Measurements from ENCODE around the gene PPP5C. TPM values are rescaled to one million over a fixed set of nuclear protein-coding genes. Genes with fewer than 3 reads are reported as not detected.
"Not testable (repeated sequence)": the region's sequence is repeated elsewhere in the genome, so short reads cannot be mapped to it uniquely, and the experiment has no call there.

Gene PPP5C
- total RNA-seq, 4 donors from 2014 or later, result 70.5 to 132 (median 88.8) TPM

DNA sequence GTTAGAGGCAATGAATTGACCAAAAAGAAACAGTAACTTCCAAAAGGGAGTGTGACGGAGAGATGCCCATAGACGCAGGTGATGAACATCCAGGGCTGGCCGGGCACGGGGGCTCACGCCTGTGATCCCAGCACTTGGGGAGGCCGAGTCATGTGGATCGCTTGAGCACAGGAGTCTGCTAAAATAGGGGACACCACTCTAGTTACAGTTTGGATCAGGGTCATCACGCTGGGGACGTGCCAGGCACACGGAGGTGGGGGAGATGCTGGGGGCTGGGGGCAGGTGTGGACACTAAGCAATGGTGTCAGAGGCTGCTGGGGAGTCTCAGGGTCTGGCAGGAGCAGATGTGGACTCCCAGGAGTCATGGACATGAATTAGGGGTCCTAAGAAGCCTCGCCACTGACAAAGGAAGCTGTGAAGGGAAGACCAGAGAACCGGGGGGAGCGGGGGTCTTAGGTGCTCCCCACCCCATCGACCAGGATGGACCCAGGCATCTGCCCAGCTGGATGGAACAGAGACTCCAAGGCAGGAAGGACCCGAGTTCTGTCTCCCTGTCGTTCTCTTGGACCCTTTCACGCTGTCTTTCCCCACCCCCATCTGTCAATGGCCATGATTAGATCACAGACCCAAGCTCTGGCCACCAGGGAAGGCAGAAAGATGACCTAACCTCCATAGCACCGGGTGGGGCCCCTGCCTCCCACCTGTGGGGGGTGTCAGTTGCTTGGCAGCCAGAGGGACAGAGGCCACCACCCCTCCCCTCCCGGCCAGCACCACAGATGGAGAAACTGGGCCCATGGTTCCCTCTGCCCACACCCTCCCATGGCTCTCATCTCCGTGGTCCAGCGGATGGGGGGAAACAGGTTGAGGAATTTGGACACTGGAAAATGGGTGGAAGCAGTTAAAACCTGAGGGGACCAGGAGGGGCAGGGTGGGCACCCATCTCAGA is 46.8 kb downstream of the PPP5C start:
- WGBS, 2 donors, result 75 to 76% methylated on average over 20 of the region's 21 CpGs
- DNase-seq (ENCODE audit: low spot score in 2 of 2), result no peak
- H3K4me3 ChIP-seq, result no peak overlapping the region
- H3K27me3 ChIP-seq, result peaks cover 0 to 8% of the 10 kb centered on the region in 2 donors
- peaks cover 0 to 22% (median 3%) of the 10 kb centered on the region in 4 donors for H3K4me1 ChIP-seq
- TF ChIP-seq POLR2A (IDR thresholded peaks at IDR 0.05), result no peak
- no peak for TF ChIP-seq EP300 (IDR thresholded peaks at IDR 0.05)
- TF ChIP-seq, protein P1, sequence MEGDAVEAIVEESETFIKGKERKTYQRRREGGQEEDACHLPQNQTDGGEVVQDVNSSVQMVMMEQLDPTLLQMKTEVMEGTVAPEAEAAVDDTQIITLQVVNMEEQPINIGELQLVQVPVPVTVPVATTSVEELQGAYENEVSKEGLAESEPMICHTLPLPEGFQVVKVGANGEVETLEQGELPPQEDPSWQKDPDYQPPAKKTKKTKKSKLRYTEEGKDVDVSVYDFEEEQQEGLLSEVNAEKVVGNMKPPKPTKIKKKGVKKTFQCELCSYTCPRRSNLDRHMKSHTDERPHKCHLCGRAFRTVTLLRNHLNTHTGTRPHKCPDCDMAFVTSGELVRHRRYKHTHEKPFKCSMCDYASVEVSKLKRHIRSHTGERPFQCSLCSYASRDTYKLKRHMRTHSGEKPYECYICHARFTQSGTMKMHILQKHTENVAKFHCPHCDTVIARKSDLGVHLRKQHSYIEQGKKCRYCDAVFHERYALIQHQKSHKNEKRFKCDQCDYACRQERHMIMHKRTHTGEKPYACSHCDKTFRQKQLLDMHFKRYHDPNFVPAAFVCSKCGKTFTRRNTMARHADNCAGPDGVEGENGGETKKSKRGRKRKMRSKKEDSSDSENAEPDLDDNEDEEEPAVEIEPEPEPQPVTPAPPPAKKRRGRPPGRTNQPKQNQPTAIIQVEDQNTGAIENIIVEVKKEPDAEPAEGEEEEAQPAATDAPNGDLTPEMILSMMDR (IDR thresholded peaks at IDR 0.05), result no peak
- H3K27ac ChIP-seq, result no peak overlapping the region
- no peaks in the 10 kb centered on the region for H3K9me3 ChIP-seq
- H3K36me3 ChIP-seq, result peaks cover 6 to 52% (median 7%) of the 10 kb centered on the region in 3 donors

DNA sequence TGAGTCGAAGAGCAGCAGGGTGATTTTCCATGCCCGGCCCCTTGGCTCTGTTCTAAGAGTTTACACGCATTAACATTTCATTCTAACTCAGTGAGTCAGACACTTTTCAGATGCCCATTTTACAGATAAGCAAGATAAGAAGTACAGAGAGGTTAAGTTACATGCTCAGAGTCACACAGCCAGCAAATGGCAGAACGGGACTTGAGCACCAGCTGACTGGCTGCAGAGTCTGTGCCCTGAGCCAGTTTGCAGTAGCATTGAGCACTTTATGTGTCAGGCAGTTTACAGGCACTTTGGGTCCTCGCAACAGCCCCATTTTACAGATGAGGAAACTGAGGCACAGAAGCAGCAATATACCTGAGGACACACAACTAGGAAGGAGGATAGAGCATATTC is 47.5 kb downstream of the PPP5C start:
- Histone ChIP-seq H3K27ac (no peak overlapping the region), H3K27me3 (peaks cover 0 to 12% of the 10 kb centered on the region in 2 donors), H3K9me3 (no peaks in the 10 kb centered on the region), H3K36me3 (peaks cover 6 to 46% (median 6%) of the 10 kb centered on the region in 3 donors), H3K4me3 (no peak overlapping the region), H3K4me1 (peaks cover 0 to 22% (median 3%) of the 10 kb centered on the region in 4 donors)
- DNase-seq (ENCODE audit: low spot score in 2 of 2), result no peak
- TF ChIP-seq, protein P1 (IDR thresholded peaks at IDR 0.05), result no peak
- TF ChIP-seq POLR2A (IDR thresholded peaks at IDR 0.05) (no peak), EP300 (IDR thresholded peaks at IDR 0.05) (no peak)
- WGBS, 2 donors, result 83 to 91% methylated on average over 5 of the region's 5 CpGs

DNA sequence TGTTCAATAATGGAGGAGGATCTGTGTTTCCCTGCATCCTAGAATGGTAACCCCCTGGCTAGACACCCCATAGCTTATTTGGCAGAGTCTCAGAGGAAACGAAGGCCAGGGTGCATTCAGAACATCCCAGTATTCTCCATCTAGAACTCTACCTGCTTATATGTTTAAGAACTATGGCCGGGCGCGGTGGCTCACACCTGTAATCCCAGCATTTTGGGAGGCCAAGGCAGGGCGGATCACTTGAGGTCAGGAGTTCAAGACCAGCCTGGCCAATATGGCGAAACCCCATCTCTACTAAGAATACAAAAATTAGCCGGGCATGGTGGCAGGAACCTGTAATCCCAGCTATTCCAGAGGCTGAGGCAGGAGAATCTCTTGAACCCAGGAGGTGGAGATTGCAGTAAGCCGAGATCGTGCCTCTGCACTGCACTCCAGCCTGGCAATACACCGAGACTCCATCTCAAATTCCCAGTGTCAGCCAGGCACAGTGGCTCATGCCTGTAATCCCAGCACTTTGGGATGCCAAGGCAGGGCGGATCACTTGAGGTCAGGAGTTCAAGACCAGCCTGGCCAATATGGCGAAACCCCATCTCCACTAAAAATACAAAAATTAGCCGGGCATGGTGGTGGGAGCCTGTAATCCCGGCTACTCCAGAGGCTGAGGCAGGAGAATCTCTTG is 51.1 kb downstream of the PPP5C start:
- not testable (repeated sequence) for H3K27ac ChIP-seq; H3K9me3 ChIP-seq; DNase-seq (ENCODE audit: low spot score in 2 of 2); H3K4me3 ChIP-seq; H3K4me1 ChIP-seq
- WGBS, 2 donors, result 80 to 81% methylated on average over 14 of the region's 14 CpGs
- Histone ChIP-seq H3K27me3 (peaks cover 0 to 34% of the 10 kb centered on the region in 2 donors), H3K36me3 (peaks cover 0 to 10% (median 0%) of the 10 kb centered on the region in 3 donors)

DNA sequence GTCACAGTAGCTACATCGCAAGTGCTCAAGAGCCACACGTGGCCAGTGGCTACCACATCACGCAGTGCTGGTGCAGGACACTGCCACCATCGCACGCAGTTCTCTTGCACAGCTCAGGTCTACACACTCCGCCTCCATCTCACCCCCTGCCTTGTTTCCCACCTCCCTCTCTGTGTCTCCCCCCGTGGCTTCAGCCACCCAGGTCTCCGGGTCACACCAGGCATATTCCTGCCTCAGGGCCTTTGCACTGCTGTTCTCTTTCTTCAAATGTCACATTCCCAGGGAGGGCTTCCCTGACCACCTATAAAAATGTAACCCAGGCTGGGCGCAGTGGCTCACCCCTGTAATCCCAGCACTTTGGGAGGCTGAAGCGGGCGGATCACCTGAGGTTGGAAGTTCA is 55.8 kb downstream of the PPP5C start:
- Histone ChIP-seq H3K36me3 (no peaks in the 10 kb centered on the region), H3K27me3 (peaks cover 0 to 80% of the 10 kb centered on the region in 2 donors), H3K27ac (no peak overlapping the region), H3K4me1 (peaks cover 0 to 26% (median 10%) of the 10 kb centered on the region in 4 donors), H3K4me3 (no peak overlapping the region), H3K9me3 (no peaks in the 10 kb centered on the region)
- no peak for DNase-seq (ENCODE audit: low spot score in 2 of 2)
- 83 to 85% methylated on average over 11 of the region's 11 CpGs for WGBS, 2 donors
- TF ChIP-seq, protein P1 (IDR thresholded peaks at IDR 0.05), result no peak
- TF ChIP-seq POLR2A (IDR thresholded peaks at IDR 0.05) (no peak), EP300 (IDR thresholded peaks at IDR 0.05) (no peak)

DNA sequence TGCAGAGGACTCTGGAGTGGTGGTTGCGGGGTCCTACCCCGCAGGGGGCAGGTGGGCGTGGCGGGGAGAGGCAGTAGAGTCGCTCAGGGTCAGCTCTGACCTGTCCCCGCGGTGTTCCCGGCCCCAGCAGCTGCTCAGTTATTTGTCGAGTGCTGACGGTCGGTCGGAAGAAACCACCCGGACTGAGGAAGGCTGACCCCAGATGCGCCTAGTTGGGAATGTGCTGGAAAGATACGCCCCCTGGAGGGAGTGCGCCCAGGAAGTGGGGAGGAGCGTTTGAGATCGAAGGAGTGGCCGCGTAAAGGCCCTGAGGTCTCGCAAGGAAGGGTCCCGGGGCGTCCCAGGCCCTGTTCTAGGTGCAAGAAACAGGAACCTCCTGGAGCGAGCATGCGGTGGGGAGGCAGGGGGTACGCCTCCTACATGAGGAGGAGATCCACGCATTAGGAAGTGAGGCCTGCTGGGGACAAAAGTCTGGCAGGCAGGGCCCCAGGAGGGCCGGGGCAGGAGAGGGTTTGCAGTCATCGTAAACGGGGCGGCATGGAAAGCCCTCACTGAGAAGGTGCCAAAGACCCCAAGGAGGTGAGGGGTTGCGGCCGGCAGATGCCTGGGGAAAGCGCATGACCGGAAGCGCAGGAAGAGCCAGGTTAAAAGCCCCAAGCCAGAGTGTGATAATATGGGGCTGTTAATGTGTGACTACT is 57.3 kb downstream of the PPP5C start:
- WGBS, 2 donors, result 5% methylated on average over 36 of the region's 36 CpGs
- TF ChIP-seq EP300 (IDR thresholded peaks at IDR 0.05), result no peak
- no peak for TF ChIP-seq POLR2A (IDR thresholded peaks at IDR 0.05)
- TF ChIP-seq, protein P1 (IDR thresholded peaks at IDR 0.05), result no peak
- Histone ChIP-seq H3K4me3 (peak overlapping the region in 3 of 4 donors; percentile 9 to 44 (median 37)), H3K36me3 (no peaks in the 10 kb centered on the region), H3K27ac (peak overlapping the region in 1 of 4 donors; percentile 56), H3K4me1 (peaks cover 0 to 40% (median 10%) of the 10 kb centered on the region in 4 donors), H3K27me3 (peaks cover 0 to 80% of the 10 kb centered on the region in 2 donors), H3K9me3 (no peaks in the 10 kb centered on the region)
- peak in 1 of 2 donors; percentile 47 for DNase-seq (ENCODE audit: low spot score in 2 of 2)

All from tibial nerve (tissue), 4 donors.